SK-N-MC (cell line): ENCODE results near the gene RNPS1.

Experiments used
- EZH2 ChIP-seq: fragments of 200-600 bp; sonication (generic); IDR thresholded peaks from one replicate; pipeline ENCODE4 v1.6.1; 2017; ENCODE audit warnings: antibody characterized with exemption
- POLR2AphosphoS5 ChIP-seq: IDR thresholded peaks from 2 replicates; pipeline ENCODE4 v1.6.1; 2012; ENCODE audit warnings: mild to moderate bottlenecking, low read depth, low read length, borderline replicate concordance

DNA sequence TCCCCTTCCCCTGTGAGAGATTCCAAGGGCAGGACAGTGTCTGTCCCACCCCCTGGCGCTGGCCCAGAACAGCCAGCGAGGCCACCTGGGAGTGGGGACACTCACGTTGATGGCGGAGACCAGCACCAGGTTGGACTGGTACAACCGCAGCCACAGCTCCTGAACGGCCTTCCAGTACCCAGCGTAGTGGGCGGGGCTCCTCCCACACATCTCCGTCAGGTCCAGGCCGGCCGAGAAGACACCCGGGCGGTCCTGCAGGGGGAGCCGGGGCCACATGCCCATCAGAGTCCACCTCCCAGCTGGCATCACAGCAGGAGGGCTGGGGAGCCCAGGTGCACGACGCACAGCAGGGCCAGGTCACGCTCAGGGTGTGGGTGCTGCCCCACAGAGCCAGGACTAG is 23.6 kb downstream of the RNPS1 start:
- TF ChIP-seq EZH2 = no peak
- TF ChIP-seq POLR2AphosphoS5 = no peak
